Uterus (tissue), 4 donors: Measurements from ENCODE around the gene EPS15. TPM values are rescaled to one million over a fixed set of nuclear protein-coding genes. Genes with fewer than 3 reads are reported as not detected.

Source experiments
- DNase-seq, 2 donors: peaks; one replicate each; pipeline ENCODE4 v3.0.0-alpha.2; 2019 to 2020
- H3K27ac ChIP-seq, 2 donors: fragments of 200-600 bp; sonication (generic); 1 replicate in 1 of 2; 2 replicates in 1 of 2; pipeline ENCODE4 v1.5.1; 2016 to 2018
- H3K27me3 ChIP-seq, 2 donors: fragments of 200-600 bp; sonication (generic); one replicate each; pipeline ENCODE4 v1.5.1; 2018 to 2019; ENCODE audit warnings: control low read depth in 1 of 2
- H3K36me3 ChIP-seq, 2 donors: fragments of 200-600 bp; sonication (generic); one replicate each; pipeline ENCODE4 v1.5.1; 2019; ENCODE audit warnings: control low read depth in 1 of 2
- H3K4me1 ChIP-seq, 2 donors: fragments of 200-600 bp; sonication (generic); one replicate each; pipeline ENCODE4 v1.5.1; 2018 to 2019; ENCODE audit warnings: control low read depth in 1 of 2
- H3K4me3 ChIP-seq, 2 donors: fragments of 200-600 bp; sonication (generic); 1 replicate in 1 of 2; 2 replicates in 1 of 2; pipeline ENCODE4 v1.5.1; 2018 to 2019; ENCODE audit warnings: mild to moderate bottlenecking in 1 of 2
- H3K9me3 ChIP-seq, 2 donors: fragments of 200-600 bp; sonication (generic); one replicate each; pipeline ENCODE4 v1.5.1; 2019; ENCODE audit warnings: control low read depth in 1 of 2
- POLR2A ChIP-seq, 2 donors: fragments of 450-650 bp; IDR thresholded peaks; one replicate each; pipeline ENCODE4 v1.6.1; 2016; ENCODE audit warnings: antibody characterized with exemption in 2 of 2, mild to moderate bottlenecking in 1 of 2, moderate library complexity in 1 of 2
- intact Hi-C: fragments of 100-400 bp; cut with DNase I; formaldehyde crosslinking; loops from one replicate; pipeline ENCODE4 v1.15.1; 2023; ENCODE audit warnings: low total_unique reads
- total RNA-seq, 4 donors: library from RNA; depleted of rRNA in 3 of 4; stranded (reverse); fragments of >200 nt in 3 of 4; gene quantifications; one replicate each; pipeline versions ENCODE4 v1.1.0 to v1.2.4, GENCODE V29; 2014 to 2023
- TF ChIP-seq, protein P1 (sequence below), 4 experiments: fragments of 200-600 bp in 2 of 4; fragments of 450-650 bp in 2 of 4; sonication (generic) in 2 of 4; IDR thresholded peaks; one replicate each; pipeline ENCODE4 v1.5.1; 2016 to 2019; ENCODE audit warnings: antibody characterized with exemption in 4 of 4, mild to moderate bottlenecking in 2 of 4, moderate library complexity in 1 of 4
- donor health status: DM: yes; HTN: yes; CAD: no.

The EPS15 gene
- total RNA-seq, 4 donors from 2014 or later: 30.7 to 133 (median 81.1) TPM

DNA sequence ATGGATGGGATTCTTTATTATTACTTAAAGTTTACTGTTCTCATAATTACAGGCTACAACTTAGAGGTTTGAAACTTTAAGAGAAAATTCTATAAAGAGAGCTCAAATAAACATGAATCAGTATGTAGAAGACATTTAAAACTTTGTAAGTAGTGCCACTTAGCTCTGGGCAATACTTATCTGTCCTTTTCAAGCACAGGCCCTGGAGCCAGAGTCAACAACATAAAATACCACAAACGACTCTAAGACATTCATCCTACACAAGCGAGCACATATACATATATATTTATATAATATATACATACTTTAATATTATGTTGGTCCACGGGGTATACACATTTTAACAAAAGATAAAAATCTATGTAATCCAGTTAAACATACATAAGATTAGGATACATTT lies 164.7 kb downstream of the EPS15 start:
- Histone ChIP-seq H3K27me3 (no peaks in the 10 kb centered on the region), H3K27ac (no peak overlapping the region), H3K36me3 (no peaks in the 10 kb centered on the region), H3K4me3 (no peak overlapping the region), H3K9me3 (no peaks in the 10 kb centered on the region), H3K4me1 (no peaks in the 10 kb centered on the region)
- intact Hi-C loops: no loop called here
- DNase-seq: no peak
- TF ChIP-seq, protein P1, sequence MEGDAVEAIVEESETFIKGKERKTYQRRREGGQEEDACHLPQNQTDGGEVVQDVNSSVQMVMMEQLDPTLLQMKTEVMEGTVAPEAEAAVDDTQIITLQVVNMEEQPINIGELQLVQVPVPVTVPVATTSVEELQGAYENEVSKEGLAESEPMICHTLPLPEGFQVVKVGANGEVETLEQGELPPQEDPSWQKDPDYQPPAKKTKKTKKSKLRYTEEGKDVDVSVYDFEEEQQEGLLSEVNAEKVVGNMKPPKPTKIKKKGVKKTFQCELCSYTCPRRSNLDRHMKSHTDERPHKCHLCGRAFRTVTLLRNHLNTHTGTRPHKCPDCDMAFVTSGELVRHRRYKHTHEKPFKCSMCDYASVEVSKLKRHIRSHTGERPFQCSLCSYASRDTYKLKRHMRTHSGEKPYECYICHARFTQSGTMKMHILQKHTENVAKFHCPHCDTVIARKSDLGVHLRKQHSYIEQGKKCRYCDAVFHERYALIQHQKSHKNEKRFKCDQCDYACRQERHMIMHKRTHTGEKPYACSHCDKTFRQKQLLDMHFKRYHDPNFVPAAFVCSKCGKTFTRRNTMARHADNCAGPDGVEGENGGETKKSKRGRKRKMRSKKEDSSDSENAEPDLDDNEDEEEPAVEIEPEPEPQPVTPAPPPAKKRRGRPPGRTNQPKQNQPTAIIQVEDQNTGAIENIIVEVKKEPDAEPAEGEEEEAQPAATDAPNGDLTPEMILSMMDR (IDR thresholded peaks at IDR 0.05): no peak
- no peak for TF ChIP-seq POLR2A (IDR thresholded peaks at IDR 0.05)

DNA sequence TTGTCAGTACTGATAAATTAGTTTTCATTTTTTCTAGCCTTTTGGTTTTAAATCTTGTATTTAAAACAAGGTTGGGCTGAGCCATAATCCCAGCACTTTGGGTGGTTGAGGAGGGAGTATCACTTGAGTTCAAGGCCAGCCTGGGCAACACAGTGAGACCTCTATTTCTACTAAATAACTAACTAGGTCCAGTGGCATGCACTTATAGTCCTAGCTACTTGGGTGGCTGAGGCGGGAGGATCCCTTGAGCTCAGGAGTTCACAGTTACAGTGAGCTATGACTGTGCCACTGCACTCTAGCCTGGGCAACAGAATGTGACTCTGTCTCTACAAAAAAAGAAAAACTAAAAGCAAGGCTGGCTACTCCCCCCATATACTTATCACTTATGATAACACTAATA lies 167.2 kb downstream of the EPS15 start:
- Histone ChIP-seq H3K4me3 (no peak overlapping the region), H3K9me3 (no peaks in the 10 kb centered on the region), H3K4me1 (no peaks in the 10 kb centered on the region), H3K36me3 (no peaks in the 10 kb centered on the region), H3K27ac (no peak overlapping the region), H3K27me3 (no peaks in the 10 kb centered on the region)
- TF ChIP-seq, protein P1 (IDR thresholded peaks at IDR 0.05): no peak
- TF ChIP-seq POLR2A (IDR thresholded peaks at IDR 0.05): no peak
- no peak for DNase-seq
- intact Hi-C loops: no loop called here

DNA sequence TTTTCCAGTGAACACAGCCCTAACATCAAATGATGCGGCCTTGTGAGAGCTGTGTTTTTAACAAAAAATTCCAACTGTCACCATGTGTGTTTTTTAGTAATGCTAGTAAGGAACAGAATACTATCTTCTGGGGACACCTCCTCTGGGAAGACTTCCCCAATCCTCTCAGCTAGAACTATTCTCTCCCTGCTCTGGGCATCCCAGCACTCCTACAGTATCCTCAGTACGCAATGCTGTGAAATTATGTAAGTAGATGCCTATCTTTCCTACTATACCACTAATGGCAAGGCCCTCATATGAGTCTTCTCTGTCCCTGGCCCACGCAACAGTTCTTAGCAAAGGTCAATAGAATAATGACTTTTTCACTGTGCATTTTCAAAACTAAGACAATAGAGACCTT lies 169.2 kb downstream of the EPS15 start:
- TF ChIP-seq, protein P1 (IDR thresholded peaks at IDR 0.05): no peak
- no peak for TF ChIP-seq POLR2A (IDR thresholded peaks at IDR 0.05)
- H3K4me1 ChIP-seq: peaks cover 0 to 3% of the 10 kb centered on the region in 2 donors
- intact Hi-C loops: no loop called here
- H3K9me3 ChIP-seq: no peaks in the 10 kb centered on the region
- no peak overlapping the region for H3K4me3 ChIP-seq
- DNase-seq: no peak
- peaks cover 0 to 4% of the 10 kb centered on the region in 2 donors for H3K27me3 ChIP-seq
- no peak overlapping the region for H3K27ac ChIP-seq
- no peaks in the 10 kb centered on the region for H3K36me3 ChIP-seq

DNA sequence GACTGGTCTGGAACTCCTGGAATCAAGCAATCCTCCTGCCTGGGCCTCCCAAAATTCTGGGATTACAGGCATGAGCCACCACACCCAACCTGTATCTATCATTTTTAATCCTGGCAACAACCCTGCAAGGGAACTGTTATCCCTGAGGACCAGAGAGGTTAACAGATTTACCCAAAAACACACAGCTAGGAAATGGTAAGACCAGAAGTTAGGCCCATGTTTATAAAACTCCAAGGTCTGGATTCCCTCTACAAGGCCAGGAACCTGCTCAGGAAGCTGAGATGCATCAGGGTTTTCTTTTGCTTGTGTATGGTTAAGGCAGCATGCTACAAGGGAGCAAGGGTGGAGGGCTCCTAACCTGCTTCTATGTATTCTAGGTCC lies 170.9 kb downstream of the EPS15 start:
- H3K9me3 ChIP-seq: no peaks in the 10 kb centered on the region
- H3K36me3 ChIP-seq: no peaks in the 10 kb centered on the region
- TF ChIP-seq POLR2A (IDR thresholded peaks at IDR 0.05): no peak
- TF ChIP-seq, protein P1 (IDR thresholded peaks at IDR 0.05): no peak
- H3K27me3 ChIP-seq: peaks cover 0 to 4% of the 10 kb centered on the region in 2 donors
- intact Hi-C loops: no loop called here
- no peak overlapping the region for H3K27ac ChIP-seq
- H3K4me1 ChIP-seq: peaks cover 0 to 6% of the 10 kb centered on the region in 2 donors
- no peak for DNase-seq
- H3K4me3 ChIP-seq: no peak overlapping the region

DNA sequence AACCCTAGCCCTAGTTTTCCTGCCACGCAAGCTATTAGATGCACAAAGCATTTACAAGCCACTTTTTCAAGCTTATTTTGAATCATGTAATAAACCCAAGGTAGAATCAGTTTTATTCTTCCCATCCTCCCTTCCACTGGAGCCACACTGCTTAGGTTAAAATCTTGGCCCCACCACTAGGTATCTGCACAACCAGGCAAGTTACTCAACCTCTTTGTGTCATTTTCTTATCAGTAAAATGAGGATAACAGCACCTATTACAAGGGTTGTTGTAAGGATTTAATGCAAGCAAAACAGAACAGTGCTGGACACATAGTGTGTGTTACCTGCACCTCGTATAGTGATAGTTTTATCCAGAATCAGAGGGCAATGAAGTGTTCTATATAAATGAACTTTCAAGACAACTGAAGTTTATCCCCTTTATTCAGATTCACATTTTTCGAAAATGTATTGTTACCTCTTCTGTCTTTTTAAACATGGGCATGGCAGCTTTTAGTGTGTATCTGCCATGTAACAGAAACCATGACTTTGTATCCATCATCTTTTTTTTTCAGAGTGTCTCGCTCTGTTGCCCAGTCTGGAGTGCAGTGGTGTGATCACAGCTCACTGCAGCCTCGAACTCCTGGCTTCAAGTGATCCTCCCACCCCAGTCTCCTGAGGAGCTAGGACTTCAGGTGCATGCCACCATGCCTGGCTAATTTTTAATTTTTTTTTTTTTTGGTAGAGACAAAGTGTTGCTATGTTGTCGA lies 171.5 kb downstream of the EPS15 start:
- Histone ChIP-seq H3K27ac (no peak overlapping the region), H3K4me3 (no peak overlapping the region), H3K36me3 (no peaks in the 10 kb centered on the region), H3K9me3 (no peaks in the 10 kb centered on the region), H3K4me1 (peaks cover 0 to 6% of the 10 kb centered on the region in 2 donors), H3K27me3 (peaks cover 0 to 4% of the 10 kb centered on the region in 2 donors)
- no peak for TF ChIP-seq POLR2A (IDR thresholded peaks at IDR 0.05)
- TF ChIP-seq, protein P1 (IDR thresholded peaks at IDR 0.05): no peak
- intact Hi-C loops: no loop called here
- no peak for DNase-seq
